HEK293 (cell line): ENCODE data around the gene STARD13.

ENCODE experiments used
- CTCF ChIA-PET: fragments of 350-600 bp; formaldehyde crosslinking; extraction: SDS; loops from one replicate; lab custom pipeline; 2021; ENCODE audit warnings: antibody characterized with exemption; lab: Yijun Ruan, JAX
- POLR2A ChIA-PET: fragments of 300-600 bp; formaldehyde crosslinking; extraction: SDS; loops from one replicate; lab custom pipeline; 2020; ENCODE audit warnings: antibody characterized with exemption, inconsistent platforms; lab: Yijun Ruan, JAX
- H3K27ac ChIP-seq: fragments of 200-500 bp; sonication (Bioruptor generic); 2 replicates; pipeline ENCODE4 v1.5.1; 2014; ENCODE audit warnings: low read depth, low read length, control low read depth, inconsistent platforms; ENCODE audit errors: extremely low read depth
- H3K36me3 ChIP-seq, 2 experiments: fragments of 200-500 bp in 1 of 2; sonication (Bioruptor generic) in 1 of 2; 1 replicate in 1 of 2; 2 replicates in 1 of 2; pipeline ENCODE4 v1.5.1; 2014 to 2017; ENCODE audit warnings: inconsistent platforms in 2 of 2, low read length in 2 of 2; ENCODE audit not compliant: control insufficient read depth in 2 of 2, insufficient read depth in 1 of 2
- H3K4me1 ChIP-seq: fragments of 200-500 bp; sonication (Bioruptor generic); 2 replicates; pipeline ENCODE4 v1.5.1; 2014; ENCODE audit warnings: mild to moderate bottlenecking, low read length, inconsistent platforms; ENCODE audit not compliant: control insufficient read depth, insufficient read depth
- H3K4me3 ChIP-seq: 2 replicates; pipeline ENCODE4 v1.5.1; 2011; ENCODE audit warnings: low read depth, mild to moderate bottlenecking, control low read depth, low read length, moderate library complexity
- H3K9me3 ChIP-seq: fragments of 200-500 bp; sonication (Bioruptor generic); 2 replicates; pipeline ENCODE4 v1.5.1; 2014; ENCODE audit warnings: low read depth, low read length, inconsistent platforms; ENCODE audit not compliant: control insufficient read depth, insufficient read depth
- GLIS1 ChIP-seq: fragments of 450-650 bp; formaldehyde crosslinking; IDR thresholded peaks from 2 replicates; pipeline ENCODE4 v1.5.1; 2016; ENCODE audit warnings: missing biosample characterization, missing genetic modification characterization
- IKZF3 ChIP-seq: fragments of 450-650 bp; IDR thresholded peaks from 2 replicates; pipeline ENCODE4 v1.5.0; 2018; ENCODE audit warnings: missing biosample characterization, mild to moderate bottlenecking, missing genetic modification characterization, moderate library complexity
- SCRT2 ChIP-seq: fragments of 450-650 bp; formaldehyde crosslinking; IDR thresholded peaks from 2 replicates; pipeline ENCODE4 v1.5.1; 2016; ENCODE audit warnings: missing biosample characterization, missing genetic modification characterization
- WT1 ChIP-seq: fragments of 450-650 bp; formaldehyde crosslinking; IDR thresholded peaks from 2 replicates; pipeline ENCODE4 v1.5.1; 2016; ENCODE audit warnings: missing biosample characterization, missing genetic modification characterization
- YY1 ChIP-seq: fragments of 450-650 bp; formaldehyde crosslinking; IDR thresholded peaks from 2 replicates; pipeline ENCODE4 v1.5.1; 2018; ENCODE audit warnings: missing biosample characterization, missing genetic modification characterization
- ZBTB21 ChIP-seq: fragments of 450-650 bp; formaldehyde crosslinking; IDR thresholded peaks from 2 replicates; pipeline ENCODE4 v1.5.1; 2017; ENCODE audit warnings: missing biosample characterization, missing genetic modification characterization
- ZBTB26 ChIP-seq: fragments of 450-650 bp; formaldehyde crosslinking; optimal IDR thresholded peaks from 2 replicates; pipeline ENCODE3; 2016; ENCODE audit warnings: missing biosample characterization, mild to moderate bottlenecking, missing genetic modification characterization
- ZFP3 ChIP-seq: fragments of 450-650 bp; formaldehyde crosslinking; IDR thresholded peaks from 2 replicates; pipeline ENCODE4 v1.5.1; 2016; ENCODE audit warnings: low read depth, missing biosample characterization, missing genetic modification characterization
- ZIC2 ChIP-seq: fragments of 450-650 bp; formaldehyde crosslinking; IDR thresholded peaks from 2 replicates; pipeline ENCODE4 v1.5.1; 2016; ENCODE audit warnings: missing biosample characterization, missing genetic modification characterization
- ZNF10 ChIP-seq: fragments of 450-650 bp; formaldehyde crosslinking; IDR thresholded peaks from 2 replicates; pipeline ENCODE4 v1.5.1; 2017; ENCODE audit warnings: missing biosample characterization, missing genetic modification characterization
- ZNF146 ChIP-seq: fragments of 450-650 bp; formaldehyde crosslinking; IDR thresholded peaks from 2 replicates; pipeline ENCODE4 v1.5.1; 2016; ENCODE audit warnings: missing biosample characterization, missing genetic modification characterization
- ZNF248 ChIP-seq: fragments of 450-650 bp; formaldehyde crosslinking; IDR thresholded peaks from 2 replicates; pipeline ENCODE4 v1.5.1; 2017; ENCODE audit warnings: missing biosample characterization, missing genetic modification characterization
- ZNF391 ChIP-seq: fragments of 450-650 bp; formaldehyde crosslinking; IDR thresholded peaks from 2 replicates; pipeline ENCODE4 v1.5.1; 2016; ENCODE audit warnings: low read depth, missing biosample characterization, missing genetic modification characterization, borderline replicate concordance
- ZNF423 ChIP-seq: fragments of 450-650 bp; formaldehyde crosslinking; IDR thresholded peaks from 2 replicates; pipeline ENCODE4 v1.5.1; 2016; ENCODE audit warnings: missing biosample characterization, missing genetic modification characterization
- ZNF426 ChIP-seq: fragments of 450-650 bp; formaldehyde crosslinking; IDR thresholded peaks from 2 replicates; pipeline ENCODE4 v1.5.1; 2017; ENCODE audit warnings: missing biosample characterization, missing genetic modification characterization, mild to moderate bottlenecking, inconsistent platforms, moderate library complexity
- ZNF433 ChIP-seq: fragments of 450-650 bp; formaldehyde crosslinking; IDR thresholded peaks from 2 replicates; pipeline ENCODE4 v1.5.1; 2016; ENCODE audit warnings: missing biosample characterization, missing genetic modification characterization, low read depth
- ZNF449 ChIP-seq: fragments of 450-650 bp; formaldehyde crosslinking; IDR thresholded peaks from 2 replicates; pipeline ENCODE4 v1.5.1; 2017; ENCODE audit warnings: missing biosample characterization, mild to moderate bottlenecking, missing genetic modification characterization, moderate library complexity
- ZNF521 ChIP-seq: fragments of 450-650 bp; formaldehyde crosslinking; IDR thresholded peaks from 2 replicates; pipeline ENCODE4 v1.5.1; 2017; ENCODE audit warnings: missing biosample characterization, mild to moderate bottlenecking, missing genetic modification characterization
- ZNF529 ChIP-seq: fragments of 450-650 bp; formaldehyde crosslinking; IDR thresholded peaks from 2 replicates; pipeline ENCODE4 v1.5.1; 2017; ENCODE audit warnings: missing genetic modification characterization, missing biosample characterization; ENCODE audit not compliant: insufficient replicate concordance
- ZNF544 ChIP-seq: fragments of 450-650 bp; formaldehyde crosslinking; IDR thresholded peaks from 2 replicates; pipeline ENCODE4 v1.5.0; 2017; ENCODE audit warnings: missing biosample characterization, missing genetic modification characterization
- ZNF548 ChIP-seq: fragments of 450-650 bp; formaldehyde crosslinking; IDR thresholded peaks from 2 replicates; pipeline ENCODE4 v1.5.1; 2016; ENCODE audit warnings: missing biosample characterization, missing genetic modification characterization
- ZNF585B ChIP-seq: fragments of 450-650 bp; formaldehyde crosslinking; IDR thresholded peaks from 2 replicates; pipeline ENCODE4 v1.5.1; 2016; ENCODE audit warnings: missing biosample characterization, missing genetic modification characterization
- ZNF658 ChIP-seq: fragments of 450-650 bp; formaldehyde crosslinking; IDR thresholded peaks from 2 replicates; pipeline ENCODE4; 2016; ENCODE audit warnings: missing biosample characterization, missing genetic modification characterization
- ZNF76 ChIP-seq: fragments of 450-650 bp; formaldehyde crosslinking; IDR thresholded peaks from 2 replicates; pipeline ENCODE4; 2016; ENCODE audit warnings: low read depth, missing biosample characterization, missing genetic modification characterization, borderline replicate concordance
- ZNF777 ChIP-seq: fragments of 450-650 bp; formaldehyde crosslinking; IDR thresholded peaks from 2 replicates; pipeline ENCODE4 v1.5.1; 2017; ENCODE audit warnings: missing biosample characterization, missing genetic modification characterization, borderline replicate concordance
- ZNF785 ChIP-seq: fragments of 450-650 bp; formaldehyde crosslinking; IDR thresholded peaks from 2 replicates; pipeline ENCODE4 v1.5.1; 2016; ENCODE audit warnings: missing biosample characterization, missing genetic modification characterization
- ZNF830 ChIP-seq: fragments of 450-650 bp; IDR thresholded peaks from 2 replicates; pipeline ENCODE4 v1.5.0; 2018; ENCODE audit warnings: missing biosample characterization, missing genetic modification characterization, low read depth, mild to moderate bottlenecking, moderate library complexity
- ZXDB ChIP-seq: fragments of 450-650 bp; formaldehyde crosslinking; IDR thresholded peaks from 2 replicates; pipeline ENCODE4 v1.5.1; 2016; ENCODE audit warnings: missing biosample characterization, missing genetic modification characterization
- TF ChIP-seq, protein P1 (sequence below): fragments of 450-650 bp; formaldehyde crosslinking; IDR thresholded peaks from 2 replicates; pipeline ENCODE4 v1.5.1; 2016; ENCODE audit warnings: missing biosample characterization, missing genetic modification characterization

The STARD13 gene

GRCh38 chr13:33184530-33184929 is 101.0 kb downstream of the STARD13 start (continued):
- TF ChIP-seq ZBTB21 (tag by site-specific recombination), result no peak
- no peak for TF ChIP-seq ZNF521 (tag by site-specific recombination)
- TF ChIP-seq ZXDB (tag by site-specific recombination), result no peak
- no peak for TF ChIP-seq WT1
- TF ChIP-seq IKZF3 (tag by site-specific recombination), result no peak
- TF ChIP-seq ZNF830, result no peak
- TF ChIP-seq ZNF529, result no peak
- no peak for TF ChIP-seq ZNF785
- TF ChIP-seq, all 188 proteins: peak for 0

GRCh38 chr13:33184112-33184490 is 101.5 kb downstream of the STARD13 start:
- H3K27ac ChIP-seq, result no peak overlapping the region
- ChIA-PET CTCF (no interaction called here), POLR2A (no interaction called here)

DNA sequence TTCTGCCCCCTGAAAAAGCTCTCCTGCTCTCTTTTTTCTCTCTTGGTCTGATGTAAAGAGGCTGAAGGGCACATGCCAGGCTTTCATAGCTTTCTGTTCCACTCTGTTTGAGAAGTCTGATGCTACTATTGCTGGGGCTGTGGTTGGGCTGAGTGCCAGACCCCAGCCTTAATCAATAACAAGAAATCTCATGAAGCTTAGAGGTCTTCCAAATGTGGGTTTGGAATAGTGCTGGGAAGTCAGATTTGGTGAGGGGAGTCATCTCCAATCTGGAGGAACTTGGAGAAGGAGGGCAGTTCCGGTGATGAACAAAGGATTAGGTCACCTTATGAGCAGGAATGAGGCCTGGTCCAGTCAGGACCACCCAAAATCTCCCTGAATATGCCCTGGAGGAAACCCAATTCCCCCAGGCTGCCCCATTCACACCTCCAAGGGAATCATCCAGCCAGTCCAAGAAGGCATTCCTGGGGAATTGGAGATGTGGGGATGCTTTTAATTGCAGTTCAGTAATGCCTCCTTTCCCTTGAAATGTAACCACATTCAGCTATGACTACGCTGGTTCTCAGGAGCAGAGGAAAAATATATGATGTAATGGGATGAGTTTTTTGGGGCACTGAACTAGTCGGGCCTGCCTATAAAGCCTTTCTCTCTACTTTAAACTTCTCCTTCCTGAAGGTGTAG is 102.0 kb downstream of the STARD13 start:
- CTCF ChIA-PET, result no interaction called here
- H3K4me3 ChIP-seq, result no peak overlapping the region
- POLR2A ChIA-PET, result no interaction called here
- no peaks in the 10 kb centered on the region for H3K4me1 ChIP-seq
- H3K9me3 ChIP-seq, result no peaks in the 10 kb centered on the region
- no peak overlapping the region for H3K27ac ChIP-seq
- no peaks in the 10 kb centered on the region for H3K36me3 ChIP-seq
- TF ChIP-seq ZNF423 (tag by site-specific recombination), result no peak
- no peak for TF ChIP-seq ZNF548
- no peak for TF ChIP-seq ZNF76 (tag by site-specific recombination)
- no peak for TF ChIP-seq ZNF146
- TF ChIP-seq ZNF426 (tag by site-specific recombination), result no peak
- no peak for TF ChIP-seq ZNF585B
- TF ChIP-seq ZNF433 (tag by site-specific recombination), result no peak
- TF ChIP-seq ZNF449 (tag by site-specific recombination), result no peak
- no peak for TF ChIP-seq ZNF10

More at GRCh38 chr13:33184112-33184490, 101.5 kb downstream of the STARD13 start:
- no peak overlapping the region for H3K4me3 ChIP-seq
- TF ChIP-seq ZNF585B (no peak), ZBTB26 (tag by site-specific recombination) (no peak), ZXDB (tag by site-specific recombination) (no peak), ZBTB21 (tag by site-specific recombination) (no peak), ZNF777 (tag by site-specific recombination) (no peak), ZNF391 (tag by site-specific recombination) (no peak), ZNF529 (no peak), IKZF3 (tag by site-specific recombination) (no peak), ZNF10 (no peak), ZNF658 (tag by site-specific recombination) (no peak), SCRT2 (tag by site-specific recombination) (no peak), ZNF544 (tag by site-specific recombination) (no peak), ZIC2 (no peak), GLIS1 (tag by site-specific recombination) (no peak), ZNF248 (tag by site-specific recombination) (no peak), ZFP3 (tag by site-specific recombination) (no peak), YY1 (tag by site-specific recombination) (no peak)
- TF ChIP-seq, protein P1, sequence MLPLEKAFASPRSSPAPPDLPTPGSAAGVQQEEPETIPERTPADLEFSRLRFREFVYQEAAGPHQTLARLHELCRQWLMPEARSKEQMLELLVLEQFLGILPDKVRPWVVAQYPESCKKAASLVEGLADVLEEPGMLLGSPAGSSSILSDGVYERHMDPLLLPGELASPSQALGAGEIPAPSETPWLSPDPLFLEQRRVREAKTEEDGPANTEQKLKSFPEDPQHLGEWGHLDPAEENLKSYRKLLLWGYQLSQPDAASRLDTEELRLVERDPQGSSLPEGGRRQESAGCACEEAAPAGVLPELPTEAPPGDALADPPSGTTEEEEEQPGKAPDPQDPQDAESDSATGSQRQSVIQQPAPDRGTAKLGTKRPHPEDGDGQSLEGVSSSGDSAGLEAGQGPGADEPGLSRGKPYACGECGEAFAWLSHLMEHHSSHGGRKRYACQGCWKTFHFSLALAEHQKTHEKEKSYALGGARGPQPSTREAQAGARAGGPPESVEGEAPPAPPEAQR (tag by site-specific recombination), result no peak
- TF ChIP-seq, all 188 proteins: peak for 0
- Histone ChIP-seq H3K36me3 (no peaks in the 10 kb centered on the region), H3K9me3 (no peaks in the 10 kb centered on the region), H3K4me1 (no peaks in the 10 kb centered on the region)
